Measurements from ENCODE around the gene GLIS1.

- TF ChIP-seq EZH2 (IDR thresholded peaks at IDR 0.05; ENCODE audit: borderline replicate concordance, insufficient read depth, low read length, poor library complexity, severe bottlenecking) (no peak), CTCF (IDR thresholded peaks at IDR 0.05; ENCODE audit: poor library complexity, severe bottlenecking) (no peak), EP300 (conservative IDR thresholded peaks at IDR 0.05; ENCODE audit: poor library complexity, severe bottlenecking) (no peak), SMC3 (conservative IDR thresholded peaks at IDR 0.05; ENCODE audit: poor library complexity) (no peak), MXI1 (conservative IDR thresholded peaks at IDR 0.05; ENCODE audit: poor library complexity, severe bottlenecking) (no peak), POLR2AphosphoS5 (IDR thresholded peaks at IDR 0.05) (no peak)
Measured at GRCh38 chr1:53552981-53553733, 185.8 kb downstream of the GLIS1 start.

Measured in neural cell (in vitro differentiated cells).